Measurements from ENCODE around the gene TMED1. TPM values are rescaled to one million over a fixed set of nuclear protein-coding genes. Genes with fewer than 3 reads are reported as not detected.

TMED1 gene
- total and polyA plus RNA-seq, 2 of the 13 experiments (the other 11 are each of a cell fraction or from before 2014, with no cell fraction given): 48.3 to 51.8 TPM

GRCh38 chr19:10835754-10836478 is at the start of gene TMED1 (continued):
- TF ChIP-seq SOX13 (IDR thresholded peaks at IDR 0.05) (no peak), SOX13 (CRISPR knock-in tag; conservative IDR thresholded peaks at IDR 0.05 in 1 of 2, IDR thresholded peaks at IDR 0.05 in 1 of 2) (no peak; a peak in 1 of 4 replicates), ZNF878 (CRISPR knock-in tag; IDR thresholded peaks at IDR 0.05) (no peak), THAP11 (CRISPR knock-in tag; IDR thresholded peaks at IDR 0.05) (peak; percentile 76), ZBTB49 (CRISPR knock-in tag; IDR thresholded peaks at IDR 0.05; ENCODE audit: borderline replicate concordance) (no peak), ZNF160 (CRISPR knock-in tag; IDR thresholded peaks at IDR 0.05) (no peak; the same call in 1 of the 2 replicates), YEATS4 (CRISPR knock-in tag; IDR thresholded peaks at IDR 0.05; ENCODE audit: borderline replicate concordance) (peak; percentile 81; the same call in 1 of the 2 replicates), ZNF549 (CRISPR knock-in tag; IDR thresholded peaks at IDR 0.05) (no peak), GABPB1 (CRISPR knock-in tag; IDR thresholded peaks at IDR 0.05) (peak; percentile 73), ZNF205 (CRISPR knock-in tag; IDR thresholded peaks at IDR 0.05) (no peak), MAFK (conservative IDR thresholded peaks at IDR 0.05 in 1 of 2, IDR thresholded peaks at IDR 0.05 in 1 of 2; ENCODE audit: low read length in 2 of 2) (no peak), ZNF430 (CRISPR knock-in tag; IDR thresholded peaks at IDR 0.05) (peak; percentile 55; the same call in 1 of the 2 replicates), ZNF691 (CRISPR knock-in tag; IDR thresholded peaks at IDR 0.05; ENCODE audit: borderline replicate concordance, low read depth) (0 out of 2 replicates have a peak, but pooled peaks have one; percentile 16), NR2F1 (CRISPR knock-in tag; IDR thresholded peaks at IDR 0.05) (no peak), BRCA1 (CRISPR knock-in tag; IDR thresholded peaks at IDR 0.05) (peak; percentile 13; the same call in 1 of the 2 replicates), GTF3A (CRISPR knock-in tag; conservative IDR thresholded peaks at IDR 0.05) (peak; percentile 90; the same call in 1 of the 2 replicates), ZNF276 (CRISPR knock-in tag; IDR thresholded peaks at IDR 0.05; ENCODE audit: low read depth) (peak; percentile 63; the same call in 1 of the 2 replicates), CEBPG (CRISPR knock-in tag; IDR thresholded peaks at IDR 0.05) (0 out of 2 replicates have a peak, but pooled peaks have one; percentile 1), E2F5 (CRISPR knock-in tag; conservative IDR thresholded peaks at IDR 0.05) (no peak), ARNTL (CRISPR knock-in tag; IDR thresholded peaks at IDR 0.05) (no peak; the same call in 1 of the 2 replicates), ZNF24 (IDR thresholded peaks at IDR 0.05) (no peak), HOXA3 (CRISPR knock-in tag; IDR thresholded peaks at IDR 0.05) (no peak), AGO1 (IDR thresholded peaks at IDR 0.05; ENCODE audit: low read depth, low read length, poor library complexity, severe bottlenecking) (peak; percentile 85)
